Brain microvascular endothelial cell (primary cell): ENCODE results near the gene DBH.

Experiments used
- DNase-seq: peaks from one replicate; pipeline ENCODE4 v3.0.0-alpha.2; 2020
- H3K27ac ChIP-seq: fragments of 250-450 bp; sonication (Bioruptor Pico); 2 replicates; pipeline ENCODE4 v1.5.1; 2020; ENCODE audit warnings: mild to moderate bottlenecking, moderate library complexity
- H3K27me3 ChIP-seq: fragments of 250-450 bp; sonication (Bioruptor Pico); replicated peaks from 2 replicates; pipeline ENCODE4 v1.5.1; 2020; ENCODE audit warnings: mild to moderate bottlenecking
- H3K36me3 ChIP-seq: fragments of 250-450 bp; sonication (Bioruptor Pico); replicated peaks from 2 replicates; pipeline ENCODE4 v1.5.1; 2020; ENCODE audit warnings: mild to moderate bottlenecking
- H3K4me3 ChIP-seq: 2 replicates; pipeline ENCODE4 v1.5.1; 2011; ENCODE audit warnings: low read depth, mild to moderate bottlenecking, control low read depth, low read length, moderate library complexity
- CTCF ChIP-seq: IDR thresholded peaks from 2 replicates; pipeline ENCODE4 v1.5.1; 2011; ENCODE audit warnings: low read depth, mild to moderate bottlenecking, moderate library complexity, low read length, control low read depth, inconsistent platforms; ENCODE audit errors: missing control alignments
- in situ Hi-C: cut with HindIII; loops from 2 replicates; pipeline ENCODE4 v1.10.0; 2017; ENCODE audit warnings: low sequenced_read_pairs, low pct_ligation_motif_present

DBH gene

DNA sequence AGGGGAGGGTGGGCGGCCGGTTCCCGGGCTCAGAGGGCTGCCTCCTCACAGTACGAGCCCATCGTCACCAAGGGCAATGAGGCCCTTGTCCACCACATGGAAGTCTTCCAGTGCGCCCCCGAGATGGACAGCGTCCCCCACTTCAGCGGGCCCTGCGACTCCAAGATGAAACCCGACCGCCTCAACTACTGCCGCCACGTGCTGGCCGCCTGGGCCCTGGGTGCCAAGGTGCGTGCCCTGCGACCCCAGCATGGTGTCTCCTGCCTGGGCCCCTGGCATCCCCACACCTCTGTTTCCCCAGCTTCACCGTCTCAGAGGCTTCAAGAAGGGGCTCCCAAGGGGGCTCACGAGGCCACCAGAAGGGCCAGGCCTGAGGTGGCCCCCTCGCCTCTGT, 7.2 kb downstream of the DBH start:
- Histone ChIP-seq H3K4me3 (no peak overlapping the region), H3K27ac (no peak overlapping the region), H3K36me3 (no peaks in the 10 kb centered on the region), H3K27me3 (peaks cover 2% of the 10 kb centered on the region)
- no peak for DNase-seq
- in situ Hi-C loops = no loop called here
- TF ChIP-seq CTCF = no peak

DNA sequence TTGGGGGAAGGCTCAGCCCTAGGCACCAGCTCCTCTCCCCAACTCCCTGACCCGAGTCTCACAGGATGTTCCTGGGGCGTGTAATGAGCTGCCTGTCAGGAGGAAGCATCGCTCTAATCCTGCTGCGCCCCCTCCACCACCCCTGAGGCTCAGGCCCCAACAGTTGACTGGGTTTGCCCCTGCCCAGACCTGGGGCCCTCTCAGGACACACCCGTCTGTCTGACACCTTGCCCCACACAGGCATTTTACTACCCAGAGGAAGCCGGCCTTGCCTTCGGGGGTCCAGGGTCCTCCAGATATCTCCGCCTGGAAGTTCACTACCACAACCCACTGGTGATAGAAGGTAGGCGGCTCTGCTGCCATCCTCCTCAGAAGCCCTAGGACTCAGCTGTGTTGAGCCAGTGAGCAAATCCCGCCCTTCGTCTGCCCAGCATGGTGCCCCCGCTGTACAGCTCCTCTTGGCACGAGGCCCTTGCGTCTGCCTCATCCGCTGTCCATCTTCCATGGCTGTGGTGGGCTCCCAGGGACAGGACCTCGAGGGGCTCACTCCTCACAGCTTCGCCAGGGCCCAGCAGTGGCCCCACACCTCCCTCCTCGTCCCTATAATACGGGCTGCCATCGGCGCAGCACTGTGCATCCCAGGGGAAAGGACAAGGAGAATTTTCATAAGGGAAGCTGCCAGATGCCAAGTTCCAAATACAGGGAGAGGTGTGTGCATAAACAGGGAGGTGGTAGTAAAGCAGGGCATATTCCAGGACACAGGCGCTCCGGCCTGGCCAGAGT, 8.0 kb downstream of the DBH start:
- Histone ChIP-seq H3K27ac (no peak overlapping the region), H3K36me3 (no peaks in the 10 kb centered on the region), H3K27me3 (no peaks in the 10 kb centered on the region), H3K4me3 (no peak overlapping the region)
- no peak for TF ChIP-seq CTCF
- no peak for DNase-seq
- in situ Hi-C loops = no loop called here

- no peak for DNase-seq
- no peak for TF ChIP-seq CTCF
- in situ Hi-C loops = no loop called here
- Histone ChIP-seq H3K4me3 (no peak overlapping the region), H3K36me3 (no peaks in the 10 kb centered on the region), H3K27me3 (no peaks in the 10 kb centered on the region), H3K27ac (no peak overlapping the region)
These were observed 9.0 kb downstream of the DBH start for GRCh38 chr9:133645021-133645765.

GRCh38 chr9:133647148-133647547, 11.0 kb downstream of the DBH start:
- no peak overlapping the region for H3K27ac ChIP-seq
- in situ Hi-C loops = no loop called here
- DNase-seq = no peak
- H3K4me3 ChIP-seq = no peak overlapping the region
- H3K27me3 ChIP-seq = no peaks in the 10 kb centered on the region
- no peak for TF ChIP-seq CTCF
- no peaks in the 10 kb centered on the region for H3K36me3 ChIP-seq

GRCh38 chr9:133647765-133648469, 11.8 kb downstream of the DBH start:
- no peaks in the 10 kb centered on the region for H3K27me3 ChIP-seq
- H3K27ac ChIP-seq = no peak overlapping the region
- H3K4me3 ChIP-seq = no peak overlapping the region
- in situ Hi-C loops = no loop called here
- DNase-seq = no peak
- no peak for TF ChIP-seq CTCF
- H3K36me3 ChIP-seq = no peaks in the 10 kb centered on the region
